Measurements from ENCODE around the gene NUDT3. TPM values are rescaled to one million over a fixed set of nuclear protein-coding genes. Genes with fewer than 3 reads are reported as not detected.
"Not testable (repeated sequence)": the region's sequence is repeated elsewhere in the genome, so short reads cannot be mapped to it uniquely, and the experiment has no call there.

The NUDT3 gene
- polyA plus RNA-seq, 1 of the 3 experiments (the other 2 are of a cell fraction): 11.9 TPM

DNA sequence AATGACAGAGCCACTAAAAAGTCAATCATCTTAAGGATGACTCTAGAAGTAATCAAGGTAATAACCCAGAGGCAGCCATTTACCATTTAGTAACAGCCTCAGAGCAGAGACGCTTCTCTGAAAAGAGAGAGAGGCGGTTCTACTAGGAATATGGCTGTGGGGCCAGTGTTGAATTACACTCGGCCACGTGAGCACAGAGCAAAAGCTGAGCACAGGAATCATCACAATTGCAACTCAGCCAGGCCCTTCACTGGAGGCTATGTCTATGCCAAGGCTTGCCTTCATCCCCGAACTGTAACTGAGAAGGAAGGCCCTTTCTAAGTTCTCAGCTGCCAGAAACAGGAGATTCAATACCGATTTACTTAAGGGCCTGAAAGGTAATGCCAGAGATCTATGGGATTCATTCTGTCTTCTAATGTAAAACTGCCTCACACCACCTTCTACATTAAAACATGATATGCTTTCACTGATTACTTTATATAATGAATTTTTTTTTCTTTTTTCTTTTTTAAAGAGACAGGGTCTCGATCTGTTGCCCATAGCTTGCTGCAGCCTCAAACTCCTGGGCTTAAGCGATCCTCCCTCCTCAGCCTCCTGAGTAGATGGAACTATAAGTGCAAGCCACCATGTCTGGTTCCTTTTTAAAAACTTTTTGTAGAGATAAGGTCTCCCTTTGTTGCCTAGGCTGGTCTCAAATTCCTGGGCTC, 67.6 kb downstream of the NUDT3 start:
- Histone ChIP-seq H2AFZ (ENCODE audit: low read depth) (no peak overlapping the region), H3K9me3 (no peaks in the 10 kb centered on the region), H3K9me2 (no peaks in the 10 kb centered on the region), H3K4me3 (ENCODE audit: low read depth in 2 of 2, low read length in 1 of 2) (no peak overlapping the region), H3K4me2 (no peak overlapping the region), H3K36me3 (replicated peaks in 1 of 2; ENCODE audit: control insufficient read depth in 1 of 2, insufficient read depth in 2 of 2, low read length in 1 of 2) (peaks cover 0 to 3% of the 10 kb centered on the region in 2 experiments), H3K27me3 (ENCODE audit: insufficient read depth) (no peaks in the 10 kb centered on the region), H3F3A (replicated peaks; ENCODE audit: insufficient read depth) (peaks cover 3% of the 10 kb centered on the region), H3K27ac (ENCODE audit: low read depth in 2 of 2, low read length in 1 of 2) (no peak overlapping the region), H4K20me1 (ENCODE audit: insufficient read depth) (no peaks in the 10 kb centered on the region), H3K4me1 (ENCODE audit: control insufficient read depth in 1 of 2, insufficient read depth in 2 of 2, low read depth in 1 of 2, low read length in 1 of 2) (no peaks in the 10 kb centered on the region), H3K79me2 (ENCODE audit: insufficient read depth) (peaks cover 10% of the 10 kb centered on the region), H3K9ac (no peak overlapping the region)
- no peak for DNase-seq
- ChIA-PET POLR2A (no interaction called here), CTCF (no interaction called here)
- WGBS (ENCODE audit: low lambda C conversion rate): 92% methylated on average over 7 of the region's 8 CpGs
- TF ChIP-seq YY1 (IDR thresholded peaks at IDR 0.05; ENCODE audit: low read depth): no peak
- TF ChIP-seq, protein P1, sequence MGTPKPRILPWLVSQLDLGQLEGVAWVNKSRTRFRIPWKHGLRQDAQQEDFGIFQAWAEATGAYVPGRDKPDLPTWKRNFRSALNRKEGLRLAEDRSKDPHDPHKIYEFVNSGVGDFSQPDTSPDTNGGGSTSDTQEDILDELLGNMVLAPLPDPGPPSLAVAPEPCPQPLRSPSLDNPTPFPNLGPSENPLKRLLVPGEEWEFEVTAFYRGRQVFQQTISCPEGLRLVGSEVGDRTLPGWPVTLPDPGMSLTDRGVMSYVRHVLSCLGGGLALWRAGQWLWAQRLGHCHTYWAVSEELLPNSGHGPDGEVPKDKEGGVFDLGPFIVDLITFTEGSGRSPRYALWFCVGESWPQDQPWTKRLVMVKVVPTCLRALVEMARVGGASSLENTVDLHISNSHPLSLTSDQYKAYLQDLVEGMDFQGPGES (IDR thresholded peaks at IDR 0.05; ENCODE audit: low read depth, low read length): no peak
- TF ChIP-seq JUND (IDR thresholded peaks at IDR 0.05): no peak
- no peak for TF ChIP-seq RCOR1 (IDR thresholded peaks at IDR 0.05; ENCODE audit: low read length)
- TF ChIP-seq CHD2 (IDR thresholded peaks at IDR 0.05; ENCODE audit: low read length, partially characterized antibody): no peak
- no peak for TF ChIP-seq GABPA (IDR thresholded peaks at IDR 0.05; ENCODE audit: low read depth)
- no peak for TF ChIP-seq RAD21 (IDR thresholded peaks at IDR 0.05; ENCODE audit: low read length)
- no peak for TF ChIP-seq NFIC (IDR thresholded peaks at IDR 0.05; ENCODE audit: borderline replicate concordance)
- TF ChIP-seq MEF2A (IDR thresholded peaks at IDR 0.05; ENCODE audit: borderline replicate concordance, low read depth): no peak
- no peak for TF ChIP-seq EZH2phosphoT487 (IDR thresholded peaks at IDR 0.05; ENCODE audit: borderline replicate concordance, low read depth)
- TF ChIP-seq FOSL2 (IDR thresholded peaks at IDR 0.05; ENCODE audit: borderline replicate concordance, low read depth): no peak
- no peak for TF ChIP-seq MAX (IDR thresholded peaks at IDR 0.05; ENCODE audit: low read depth)
- TF ChIP-seq RFX5 (IDR thresholded peaks at IDR 0.05; ENCODE audit: low read length): no peak
- no peak for TF ChIP-seq NRF1 (IDR thresholded peaks at IDR 0.05; ENCODE audit: low read depth, low read length)
- no peak for TF ChIP-seq ZBTB33 (IDR thresholded peaks at IDR 0.05; ENCODE audit: borderline replicate concordance, low read depth)
- no peak for TF ChIP-seq TEAD4 (IDR thresholded peaks at IDR 0.05; ENCODE audit: borderline replicate concordance, insufficient read depth)
- TF ChIP-seq SIN3A (IDR thresholded peaks at IDR 0.05; ENCODE audit: borderline replicate concordance, low read depth, low read length): no peak
- TF ChIP-seq GATA2 (CRISPR knock-in tag; IDR thresholded peaks at IDR 0.05): no peak
- no peak for TF ChIP-seq TAF1 (IDR thresholded peaks at IDR 0.05; ENCODE audit: borderline replicate concordance, low read depth, low read length)
- no peak for TF ChIP-seq SMC3 (IDR thresholded peaks at IDR 0.05; ENCODE audit: low read depth, low read length)

GRCh38 chr6:34324221-34324620, 68.2 kb downstream of the NUDT3 start:
- H3K27ac ChIP-seq (ENCODE audit: low read depth in 2 of 2, low read length in 1 of 2); H3K4me2 ChIP-seq; H3K9ac ChIP-seq; H2AFZ ChIP-seq (ENCODE audit: low read depth); H4K20me1 ChIP-seq (ENCODE audit: insufficient read depth); H3K79me2 ChIP-seq (ENCODE audit: insufficient read depth); H3K9me2 ChIP-seq; CTCF ChIA-PET; H3K36me3 ChIP-seq (replicated peaks in 1 of 2; ENCODE audit: control insufficient read depth in 1 of 2, insufficient read depth in 2 of 2, low read length in 1 of 2); H3K27me3 ChIP-seq (ENCODE audit: insufficient read depth); H3K9me3 ChIP-seq; H3K4me3 ChIP-seq (ENCODE audit: low read depth in 2 of 2, low read length in 1 of 2); H3K4me1 ChIP-seq (ENCODE audit: control insufficient read depth in 1 of 2, insufficient read depth in 2 of 2, low read depth in 1 of 2, low read length in 1 of 2); H3F3A ChIP-seq (replicated peaks; ENCODE audit: insufficient read depth); DNase-seq: not testable (repeated sequence)
- POLR2A ChIA-PET: interaction anchor here (0.7 kb wide), 1 partner anchor 109 kb away, joined by 4 read pairs; no protein-coding TSS in a partner anchor
- 94% methylated on average over 2 of the region's 2 CpGs for WGBS (ENCODE audit: low lambda C conversion rate)
